WTC11 (cell line): Measurements from ENCODE around the gene KCNQ4. TPM values are rescaled to one million over a fixed set of nuclear protein-coding genes. Genes with fewer than 3 reads are reported as not detected.

Experiments used
- ATAC-seq: fragments of 200-7000 bp; cut with Tn5 transposase; 2 replicates; pipeline ENCODE4 v1.10.0; 2021; ENCODE audit warnings: mild to moderate bottlenecking, moderate library complexity
- Bru-seq: library from RNA; stranded (reverse); fragments of 400-500 nt; gene quantifications from one replicate; lab custom pipeline; 2021; lab: Mats Ljungman, UMichigan
- CTCF ChIA-PET: fragments of 300-600 bp; sonication (Branson Sonifier 250); formaldehyde crosslinking; loops from one replicate; lab custom pipeline; 2021; ENCODE audit warnings: antibody characterized with exemption; lab: Charles Lee
- POLR2A ChIA-PET: fragments of 350-600 bp; sonication (Branson Sonifier 250); formaldehyde crosslinking; loops from one replicate; lab custom pipeline; 2021; ENCODE audit warnings: antibody characterized with exemption; lab: Charles Lee
- DNase-seq: peaks from one replicate; pipeline ENCODE4 v3.0.0; 2021; ENCODE audit warnings: low spot score
- H3K27ac Mint-ChIP-seq: 2 replicates; pipeline ENCODE4 v1.8.0; 2021; ENCODE audit warnings: mixed read lengths
- H3K27me3 Mint-ChIP-seq: 2 replicates; pipeline ENCODE4 v1.8.0; 2021; ENCODE audit warnings: low read depth, mild to moderate bottlenecking, moderate library complexity, mixed read lengths
- H3K36me3 Mint-ChIP-seq: 2 replicates; pipeline ENCODE4 v1.8.0; 2021; ENCODE audit warnings: mixed read lengths
- H3K4me1 Mint-ChIP-seq: 2 replicates; pipeline ENCODE4 v1.8.0; 2022; ENCODE audit warnings: mixed read lengths
- H3K4me3 Mint-ChIP-seq: 2 replicates; pipeline ENCODE4 v1.8.0; 2021; ENCODE audit warnings: mild to moderate bottlenecking, moderate library complexity, mixed read lengths
- H3K9me3 Mint-ChIP-seq: 2 replicates; pipeline ENCODE4 v1.8.0; 2021; ENCODE audit warnings: mixed read lengths
- CBFB ChIP-seq: sonication (generic); formaldehyde crosslinking; IDR thresholded peaks from 2 replicates; pipeline ENCODE4 v1.8.1; 2022; ENCODE audit warnings: mild to moderate bottlenecking, low read depth, missing genetic modification reagents
- CREM ChIP-seq: sonication (generic); formaldehyde crosslinking; IDR thresholded peaks from 2 replicates; pipeline ENCODE4 v1.8.1; 2022; ENCODE audit warnings: mild to moderate bottlenecking, missing genetic modification reagents, moderate library complexity
- E2F4 ChIP-seq: sonication (generic); formaldehyde crosslinking; IDR thresholded peaks from 2 replicates; pipeline ENCODE4 v1.8.1; 2022; ENCODE audit warnings: low read depth, mild to moderate bottlenecking, moderate library complexity, missing genetic modification reagents, borderline replicate concordance
- FOXK1 ChIP-seq: sonication (generic); formaldehyde crosslinking; IDR thresholded peaks from 2 replicates; pipeline ENCODE4 v1.8.0; 2022; ENCODE audit warnings: mild to moderate bottlenecking, moderate library complexity, missing genetic modification reagents
- FOXP1 ChIP-seq: sonication (generic); formaldehyde crosslinking; IDR thresholded peaks from 2 replicates; pipeline ENCODE4 v1.8.0; 2022; ENCODE audit warnings: missing genetic modification reagents, mild to moderate bottlenecking, moderate library complexity, borderline replicate concordance
- HMGA2 ChIP-seq: fragments of 250-450 bp; sonication (Bioruptor Pico); IDR thresholded peaks from 2 replicates; pipeline ENCODE4 v1.4.0; 2021; ENCODE audit warnings: mild to moderate bottlenecking, moderate library complexity
- JAZF1 ChIP-seq: fragments of 250-450 bp; sonication (Bioruptor Pico); IDR thresholded peaks from 2 replicates; pipeline ENCODE4 v1.9.0; 2021; ENCODE audit warnings: moderate library complexity, mild to moderate bottlenecking, inconsistent platforms
- JUN ChIP-seq: sonication (generic); formaldehyde crosslinking; IDR thresholded peaks from 2 replicates; pipeline ENCODE4 v1.8.0; 2023; ENCODE audit warnings: mild to moderate bottlenecking, missing genetic modification reagents
- RELA ChIP-seq: sonication (generic); formaldehyde crosslinking; IDR thresholded peaks from 2 replicates; pipeline ENCODE4 v1.8.1; 2022; ENCODE audit warnings: missing genetic modification reagents, mild to moderate bottlenecking, borderline replicate concordance
- TEAD1 ChIP-seq: sonication (generic); formaldehyde crosslinking; IDR thresholded peaks from 2 replicates; pipeline ENCODE4 v1.8.0; 2022; ENCODE audit warnings: mild to moderate bottlenecking, missing genetic modification reagents
- TEAD4 ChIP-seq: sonication (generic); formaldehyde crosslinking; IDR thresholded peaks from 2 replicates; pipeline ENCODE4 v1.8.0; 2022; ENCODE audit warnings: mild to moderate bottlenecking, missing genetic modification reagents
- ZMAT4 ChIP-seq: fragments of 250-450 bp; sonication (Bioruptor Pico); IDR thresholded peaks from 2 replicates; pipeline ENCODE4 v1.9.0; 2021; ENCODE audit warnings: mild to moderate bottlenecking
- ZNF121 ChIP-seq: sonication (generic); formaldehyde crosslinking; IDR thresholded peaks from 2 replicates; pipeline ENCODE4 v1.8.0; 2023; ENCODE audit warnings: missing genetic modification reagents
- ZNF416 ChIP-seq: fragments of 250-450 bp; sonication (Bioruptor Pico); IDR thresholded peaks from 2 replicates; pipeline ENCODE4 v1.9.0; 2021; ENCODE audit warnings: mild to moderate bottlenecking, inconsistent platforms
- long read RNA-seq, 3 experiments: library from RNA in 1 of 3; library from capped mRNA in 1 of 3; library from polyadenylated mRNA in 1 of 3; unstranded in 2 of 3; stranded (forward) in 1 of 3; transcript quantifications; one replicate each; pipeline ENCODE4 v2.0.0, GENCODE V29; 2021
- total RNA-seq: library from RNA; stranded (reverse); gene quantifications from 3 replicates; pipeline ENCODE4 v1.2.3, GENCODE V29; 2021
- TF ChIP-seq, protein P1 (sequence below): fragments of 250-450 bp; sonication (Bioruptor Pico); IDR thresholded peaks from 2 replicates; pipeline ENCODE4 v1.9.0; 2021; ENCODE audit warnings: mild to moderate bottlenecking, borderline replicate concordance
- TF ChIP-seq, protein P2 (sequence below): sonication (generic); formaldehyde crosslinking; IDR thresholded peaks from 2 replicates; pipeline ENCODE4 v1.8.1; 2022; ENCODE audit warnings: low read depth, missing genetic modification reagents, borderline replicate concordance
- TF ChIP-seq, protein P3 (sequence below): sonication (generic); formaldehyde crosslinking; IDR thresholded peaks from 2 replicates; pipeline ENCODE4 v1.8.1; 2023; ENCODE audit warnings: mild to moderate bottlenecking, missing genetic modification reagents
- TF ChIP-seq, protein P4 (sequence below): sonication (generic); formaldehyde crosslinking; IDR thresholded peaks from 2 replicates; pipeline ENCODE4 v1.8.0; 2022; ENCODE audit warnings: missing genetic modification reagents

KCNQ4 gene
- total RNA-seq (3.3 to 4.0 TPM (median 3.6 TPM) in 3 replicates), Bru-seq, nascent RNA (percentile 36 among the genes with signal in this experiment)
- long read RNA-seq, experiment 1, full-length matches to known transcripts = 5 of 20 reads
- long read RNA-seq, experiment 1, partial matches to known transcripts = 4 of 20 reads
- long read RNA-seq, experiment 1, other reads (novel, unspliced or antisense) = 11 of 20 reads
- long read RNA-seq, experiment 2, partial matches to known transcripts = 6 of 7 reads
- long read RNA-seq, experiment 2, other reads (novel, unspliced or antisense) = 1 of 7 reads
- long read RNA-seq, experiment 3 = 0 reads

- peak; percentile 68 for DNase-seq
- TF ChIP-seq RELA (peak; percentile 74; the same call in 1 of the 2 replicates), E2F4 (CRISPR knock-in tag) (no peak), FOXP1 (CRISPR knock-in tag) (0 out of 2 replicates have a peak, but pooled peaks have one; percentile 45), TEAD1 (CRISPR knock-in tag) (0 out of 2 replicates have a peak, but pooled peaks have one; percentile 52), HMGA2 (CRISPR knock-in tag) (no peak), TEAD4 (no peak), ZNF121 (CRISPR knock-in tag) (0 out of 2 replicates have a peak, but pooled peaks have one; percentile 13), FOXK1 (CRISPR knock-in tag) (peak; percentile 33; the same call in 1 of the 2 replicates), CREM (CRISPR knock-in tag) (no peak), JUN (CRISPR knock-in tag) (no peak), ZMAT4 (CRISPR knock-in tag) (no peak), CBFB (CRISPR knock-in tag) (no peak), JAZF1 (CRISPR knock-in tag) (no peak), ZNF416 (no peak)
- TF ChIP-seq, protein P1, sequence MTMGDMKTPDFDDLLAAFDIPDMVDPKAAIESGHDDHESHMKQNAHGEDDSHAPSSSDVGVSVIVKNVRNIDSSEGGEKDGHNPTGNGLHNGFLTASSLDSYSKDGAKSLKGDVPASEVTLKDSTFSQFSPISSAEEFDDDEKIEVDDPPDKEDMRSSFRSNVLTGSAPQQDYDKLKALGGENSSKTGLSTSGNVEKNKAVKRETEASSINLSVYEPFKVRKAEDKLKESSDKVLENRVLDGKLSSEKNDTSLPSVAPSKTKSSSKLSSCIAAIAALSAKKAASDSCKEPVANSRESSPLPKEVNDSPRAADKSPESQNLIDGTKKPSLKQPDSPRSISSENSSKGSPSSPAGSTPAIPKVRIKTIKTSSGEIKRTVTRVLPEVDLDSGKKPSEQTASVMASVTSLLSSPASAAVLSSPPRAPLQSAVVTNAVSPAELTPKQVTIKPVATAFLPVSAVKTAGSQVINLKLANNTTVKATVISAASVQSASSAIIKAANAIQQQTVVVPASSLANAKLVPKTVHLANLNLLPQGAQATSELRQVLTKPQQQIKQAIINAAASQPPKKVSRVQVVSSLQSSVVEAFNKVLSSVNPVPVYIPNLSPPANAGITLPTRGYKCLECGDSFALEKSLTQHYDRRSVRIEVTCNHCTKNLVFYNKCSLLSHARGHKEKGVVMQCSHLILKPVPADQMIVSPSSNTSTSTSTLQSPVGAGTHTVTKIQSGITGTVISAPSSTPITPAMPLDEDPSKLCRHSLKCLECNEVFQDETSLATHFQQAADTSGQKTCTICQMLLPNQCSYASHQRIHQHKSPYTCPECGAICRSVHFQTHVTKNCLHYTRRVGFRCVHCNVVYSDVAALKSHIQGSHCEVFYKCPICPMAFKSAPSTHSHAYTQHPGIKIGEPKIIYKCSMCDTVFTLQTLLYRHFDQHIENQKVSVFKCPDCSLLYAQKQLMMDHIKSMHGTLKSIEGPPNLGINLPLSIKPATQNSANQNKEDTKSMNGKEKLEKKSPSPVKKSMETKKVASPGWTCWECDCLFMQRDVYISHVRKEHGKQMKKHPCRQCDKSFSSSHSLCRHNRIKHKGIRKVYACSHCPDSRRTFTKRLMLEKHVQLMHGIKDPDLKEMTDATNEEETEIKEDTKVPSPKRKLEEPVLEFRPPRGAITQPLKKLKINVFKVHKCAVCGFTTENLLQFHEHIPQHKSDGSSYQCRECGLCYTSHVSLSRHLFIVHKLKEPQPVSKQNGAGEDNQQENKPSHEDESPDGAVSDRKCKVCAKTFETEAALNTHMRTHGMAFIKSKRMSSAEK (CRISPR knock-in tag) = no peak
- TF ChIP-seq, protein P2, sequence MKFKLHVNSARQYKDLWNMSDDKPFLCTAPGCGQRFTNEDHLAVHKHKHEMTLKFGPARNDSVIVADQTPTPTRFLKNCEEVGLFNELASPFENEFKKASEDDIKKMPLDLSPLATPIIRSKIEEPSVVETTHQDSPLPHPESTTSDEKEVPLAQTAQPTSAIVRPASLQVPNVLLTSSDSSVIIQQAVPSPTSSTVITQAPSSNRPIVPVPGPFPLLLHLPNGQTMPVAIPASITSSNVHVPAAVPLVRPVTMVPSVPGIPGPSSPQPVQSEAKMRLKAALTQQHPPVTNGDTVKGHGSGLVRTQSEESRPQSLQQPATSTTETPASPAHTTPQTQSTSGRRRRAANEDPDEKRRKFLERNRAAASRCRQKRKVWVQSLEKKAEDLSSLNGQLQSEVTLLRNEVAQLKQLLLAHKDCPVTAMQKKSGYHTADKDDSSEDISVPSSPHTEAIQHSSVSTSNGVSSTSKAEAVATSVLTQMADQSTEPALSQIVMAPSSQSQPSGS (CRISPR knock-in tag) = no peak
- TF ChIP-seq, protein P3, sequence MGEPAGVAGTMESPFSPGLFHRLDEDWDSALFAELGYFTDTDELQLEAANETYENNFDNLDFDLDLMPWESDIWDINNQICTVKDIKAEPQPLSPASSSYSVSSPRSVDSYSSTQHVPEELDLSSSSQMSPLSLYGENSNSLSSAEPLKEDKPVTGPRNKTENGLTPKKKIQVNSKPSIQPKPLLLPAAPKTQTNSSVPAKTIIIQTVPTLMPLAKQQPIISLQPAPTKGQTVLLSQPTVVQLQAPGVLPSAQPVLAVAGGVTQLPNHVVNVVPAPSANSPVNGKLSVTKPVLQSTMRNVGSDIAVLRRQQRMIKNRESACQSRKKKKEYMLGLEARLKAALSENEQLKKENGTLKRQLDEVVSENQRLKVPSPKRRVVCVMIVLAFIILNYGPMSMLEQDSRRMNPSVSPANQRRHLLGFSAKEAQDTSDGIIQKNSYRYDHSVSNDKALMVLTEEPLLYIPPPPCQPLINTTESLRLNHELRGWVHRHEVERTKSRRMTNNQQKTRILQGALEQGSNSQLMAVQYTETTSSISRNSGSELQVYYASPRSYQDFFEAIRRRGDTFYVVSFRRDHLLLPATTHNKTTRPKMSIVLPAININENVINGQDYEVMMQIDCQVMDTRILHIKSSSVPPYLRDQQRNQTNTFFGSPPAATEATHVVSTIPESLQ (CRISPR knock-in tag) = no peak
- TF ChIP-seq, protein P4, sequence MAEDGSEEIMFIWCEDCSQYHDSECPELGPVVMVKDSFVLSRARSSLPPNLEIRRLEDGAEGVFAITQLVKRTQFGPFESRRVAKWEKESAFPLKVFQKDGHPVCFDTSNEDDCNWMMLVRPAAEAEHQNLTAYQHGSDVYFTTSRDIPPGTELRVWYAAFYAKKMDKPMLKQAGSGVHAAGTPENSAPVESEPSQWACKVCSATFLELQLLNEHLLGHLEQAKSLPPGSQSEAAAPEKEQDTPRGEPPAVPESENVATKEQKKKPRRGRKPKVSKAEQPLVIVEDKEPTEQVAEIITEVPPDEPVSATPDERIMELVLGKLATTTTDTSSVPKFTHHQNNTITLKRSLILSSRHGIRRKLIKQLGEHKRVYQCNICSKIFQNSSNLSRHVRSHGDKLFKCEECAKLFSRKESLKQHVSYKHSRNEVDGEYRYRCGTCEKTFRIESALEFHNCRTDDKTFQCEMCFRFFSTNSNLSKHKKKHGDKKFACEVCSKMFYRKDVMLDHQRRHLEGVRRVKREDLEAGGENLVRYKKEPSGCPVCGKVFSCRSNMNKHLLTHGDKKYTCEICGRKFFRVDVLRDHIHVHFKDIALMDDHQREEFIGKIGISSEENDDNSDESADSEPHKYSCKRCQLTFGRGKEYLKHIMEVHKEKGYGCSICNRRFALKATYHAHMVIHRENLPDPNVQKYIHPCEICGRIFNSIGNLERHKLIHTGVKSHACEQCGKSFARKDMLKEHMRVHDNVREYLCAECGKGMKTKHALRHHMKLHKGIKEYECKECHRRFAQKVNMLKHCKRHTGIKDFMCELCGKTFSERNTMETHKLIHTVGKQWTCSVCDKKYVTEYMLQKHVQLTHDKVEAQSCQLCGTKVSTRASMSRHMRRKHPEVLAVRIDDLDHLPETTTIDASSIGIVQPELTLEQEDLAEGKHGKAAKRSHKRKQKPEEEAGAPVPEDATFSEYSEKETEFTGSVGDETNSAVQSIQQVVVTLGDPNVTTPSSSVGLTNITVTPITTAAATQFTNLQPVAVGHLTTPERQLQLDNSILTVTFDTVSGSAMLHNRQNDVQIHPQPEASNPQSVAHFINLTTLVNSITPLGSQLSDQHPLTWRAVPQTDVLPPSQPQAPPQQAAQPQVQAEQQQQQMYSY (CRISPR knock-in tag) = peak; percentile 47; the same call in 1 of the 2 replicates
- peak within 1 kb of the TSS; percentile 86 for H3K4me3 Mint-ChIP-seq
- peak; percentile 20 for ATAC-seq
- peaks cover 3% of the 10 kb centered on the region for H3K36me3 Mint-ChIP-seq
- H3K27ac Mint-ChIP-seq = no peak within 1 kb of the TSS
- ChIA-PET POLR2A (no interaction called here), CTCF (interaction anchor here (0.5 to 5.9 kb wide), 19 partner anchors 9 to 249 kb away, joined by 3 to 41 read pairs (median 5); partner anchors contain the start of genes NFYC and RIMS3)
- no peaks in the 10 kb centered on the region for H3K9me3 Mint-ChIP-seq
- H3K4me1 Mint-ChIP-seq = peaks cover 32% of the 10 kb centered on the region
- peaks cover 53% of the 10 kb centered on the region for H3K27me3 Mint-ChIP-seq
These were observed at the start of gene KCNQ4 for GRCh38 chr1:40783001-40783905. Gene KCNQ4 (plus strand): TSS chr1:40783787. CDS start chr1:40784094, 307 bp downstream.
